Left lobe of liver (tissue), 2 donors: ENCODE results near the gene TFAP2D. TPM values are rescaled to one million over a fixed set of nuclear protein-coding genes. Genes with fewer than 3 reads are reported as not detected.

ENCODE experiments used
- ATAC-seq: fragments of 200-7000 bp; cut with Tn5 transposase; one replicate; pipeline ENCODE4 v1.9.1; 2020; ENCODE audit warnings: mild to moderate bottlenecking, moderate library complexity
- DNase-seq: peaks from one replicate; pipeline ENCODE4 v3.0.0-alpha.2; 2020; ENCODE audit warnings: low spot score
- total RNA-seq: library from RNA; stranded (reverse); gene quantifications from one replicate; pipeline ENCODE4 v1.2.1, GENCODE V29; 2021
- donor health status: DM: no; HTN: no; CAD: no; lungs with moderate emphysema.
- donor health status: DM: no; HTN: yes; CAD: no.

The TFAP2D gene
- not detected for total RNA-seq

- DNase-seq (no peak), ATAC-seq (no peak)
Observed at GRCh38 chr6:50713226-50713625, at the start of gene TFAP2D. TFAP2D (plus strand) TSS chr6:50713526; CDS start chr6:50714056, 530 bp downstream.

- ATAC-seq (no peak), DNase-seq (no peak)
Observed at GRCh38 chr6:50663806-50664205, 49.5 kb upstream of the TFAP2D start.

GRCh38 chr6:50666089-50666488, 47.2 kb upstream of the TFAP2D start:
- DNase-seq, result no peak
- ATAC-seq, result no peak

- ATAC-seq, result no peak
- no peak for DNase-seq
Observed at GRCh38 chr6:50681213-50681824, 32.0 kb upstream of the TFAP2D start.

DNA sequence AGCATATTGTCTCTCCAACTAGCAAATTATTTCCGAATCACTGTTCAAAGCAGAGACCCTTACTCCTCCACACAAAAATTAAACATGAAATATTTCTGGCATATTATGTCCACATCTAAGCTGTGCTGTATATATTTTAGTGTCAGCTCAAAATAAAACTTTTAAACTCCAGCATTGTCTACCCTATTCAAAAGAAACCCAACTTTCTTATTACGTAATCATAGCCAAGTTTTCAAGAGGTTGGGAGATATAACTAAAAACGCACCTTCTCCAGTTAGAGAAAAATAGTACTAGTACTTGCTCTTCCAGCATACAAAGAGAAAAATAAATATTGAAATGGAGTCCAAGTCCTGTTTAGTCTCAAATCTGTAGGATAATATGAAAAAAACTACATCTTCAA, 24.1 kb upstream of the TFAP2D start:
- DNase-seq (no peak), ATAC-seq (no peak)

DNA sequence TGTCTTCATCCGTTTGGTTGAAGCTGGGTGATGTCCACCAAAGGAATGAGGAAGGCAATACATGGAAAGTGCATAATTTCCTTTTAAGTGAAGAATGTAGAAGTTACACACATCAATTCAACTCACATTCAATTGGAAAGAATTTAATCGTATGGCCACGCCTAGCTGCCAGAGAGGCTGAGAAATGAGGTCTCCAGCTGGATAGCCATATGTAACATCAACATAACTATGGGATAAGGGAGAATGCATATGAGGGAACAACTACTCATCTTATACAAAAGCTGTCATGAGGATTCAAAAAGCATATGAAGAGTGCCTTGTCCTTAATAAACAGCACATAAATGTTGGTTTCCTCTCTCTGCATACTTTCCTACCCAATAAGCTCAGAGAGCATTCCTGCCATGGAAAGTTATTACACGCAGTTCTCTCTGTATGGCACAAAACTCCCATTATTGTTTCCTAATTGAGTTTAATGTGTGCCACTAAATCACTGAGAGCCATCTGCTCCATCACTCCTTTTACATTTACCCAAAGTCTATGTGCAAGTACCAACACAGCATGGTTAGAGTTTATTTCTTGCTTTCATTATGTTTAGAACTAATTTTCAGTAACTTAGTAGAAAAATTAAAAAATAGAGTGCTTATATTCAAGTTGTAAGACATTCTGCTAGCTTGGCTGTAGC, 21.4 kb upstream of the TFAP2D start:
- no peak for ATAC-seq
- DNase-seq, result no peak

DNA sequence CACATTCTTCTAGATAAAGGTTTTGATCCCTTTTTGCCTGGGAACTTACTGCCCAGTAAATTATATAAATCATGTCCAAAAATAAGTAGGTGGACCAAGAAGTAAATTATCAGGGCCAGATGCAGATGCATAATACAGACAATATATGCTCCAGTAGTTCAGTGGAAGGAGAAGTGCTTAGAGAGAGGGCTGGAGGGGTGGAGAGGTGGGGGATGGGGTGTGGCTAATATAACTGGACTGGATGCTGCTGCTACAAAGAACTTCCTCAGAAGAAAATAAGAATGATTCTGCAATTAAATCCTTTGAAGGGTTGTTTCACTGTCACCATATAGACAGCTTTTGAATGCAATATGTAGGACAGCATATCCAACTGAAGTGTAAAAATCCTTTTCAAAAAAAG, 14.8 kb upstream of the TFAP2D start:
- ATAC-seq (no peak), DNase-seq (no peak)

- no peak for ATAC-seq
- no peak for DNase-seq
Observed at GRCh38 chr6:50699051-50699775, 14.1 kb upstream of the TFAP2D start.

DNA sequence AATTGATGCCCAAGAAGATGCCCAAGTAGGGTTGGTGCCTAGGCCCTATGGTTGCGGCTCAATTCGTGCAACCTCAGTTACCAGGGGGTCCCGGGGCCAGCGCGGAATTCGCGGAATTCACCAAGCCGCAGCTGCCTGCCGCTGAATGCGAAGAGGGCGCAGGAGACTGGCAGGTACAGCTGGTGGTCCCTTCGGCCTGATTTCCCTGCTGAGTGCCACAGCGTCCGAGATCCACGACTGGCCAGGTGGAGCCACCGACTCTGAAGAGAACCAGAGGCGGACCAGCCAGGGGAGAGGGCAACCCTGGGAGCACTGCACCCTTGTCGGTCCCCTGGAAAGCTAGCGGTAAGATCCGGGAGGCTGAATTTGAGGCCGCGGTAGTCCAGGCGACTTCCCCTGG, 6.8 kb upstream of the TFAP2D start:
- no peak for ATAC-seq
- no peak for DNase-seq

DNA sequence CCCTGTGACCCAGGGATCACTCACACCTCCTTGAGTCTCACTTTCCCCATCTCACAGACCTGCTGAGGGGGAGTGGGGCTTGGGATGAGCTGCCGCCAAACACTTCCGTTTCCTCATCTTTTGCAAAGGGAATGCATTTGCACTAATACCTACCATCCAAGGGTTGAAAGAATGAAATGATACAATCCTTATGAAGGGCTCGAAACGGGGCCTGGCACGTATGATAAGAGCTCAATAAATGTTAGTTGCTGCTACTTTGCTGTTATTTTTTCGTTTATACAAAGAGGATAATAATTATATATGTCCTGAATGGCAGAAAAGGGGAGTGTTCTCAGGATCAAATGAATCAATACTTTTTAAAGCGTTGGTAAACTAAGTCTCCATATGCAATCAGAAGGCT, 6.1 kb upstream of the TFAP2D start:
- no peak for ATAC-seq

DNA sequence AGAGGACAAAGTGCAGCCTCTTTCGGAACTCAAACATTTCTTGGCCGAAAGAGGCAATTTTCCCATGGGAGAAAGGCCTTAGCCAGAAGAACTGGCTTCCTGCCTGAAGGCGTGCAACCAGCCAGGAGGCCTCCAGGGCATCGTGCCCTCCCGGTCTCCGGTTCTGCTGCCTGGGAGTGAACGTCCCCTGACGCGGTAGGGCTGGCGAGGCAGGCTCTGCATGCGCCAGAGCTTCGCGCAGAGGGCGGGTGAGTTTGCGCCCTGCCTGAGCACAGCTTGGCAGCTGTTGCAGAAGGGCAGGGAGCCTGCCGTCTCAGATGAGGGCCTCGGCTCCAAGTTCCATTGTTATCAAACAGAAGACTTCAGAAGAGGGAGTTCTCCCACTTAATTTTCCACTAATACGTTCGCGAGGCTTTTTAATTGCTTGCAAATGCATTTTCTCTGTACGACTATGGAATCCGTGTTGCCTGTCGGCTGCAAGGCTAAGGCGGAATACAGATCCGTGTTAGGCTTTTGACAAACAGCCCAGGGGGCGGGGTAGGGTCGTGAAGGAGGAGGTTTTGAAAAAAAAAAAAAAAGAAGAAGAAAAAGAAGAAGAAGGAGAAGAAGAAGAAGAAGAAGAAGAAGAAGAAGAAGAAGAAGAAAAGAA, 5.5 kb upstream of the TFAP2D start:
- DNase-seq (no peak), ATAC-seq (no peak)

More for the DNA sequence above, 6.1 kb upstream of the TFAP2D start:
- DNase-seq, result no peak

GRCh38 chr6:50708664-50709365, 4.5 kb upstream of the TFAP2D start:
- DNase-seq (no peak), ATAC-seq (no peak)

- no peak for ATAC-seq
Observed at GRCh38 chr6:50709366-50709734, 4.0 kb upstream of the TFAP2D start.

GRCh38 chr6:50711686-50712085, 1.6 kb upstream of the TFAP2D start:
- ATAC-seq (no peak), DNase-seq (no peak)

More at GRCh38 chr6:50709366-50709734, 4.0 kb upstream of the TFAP2D start:
- no peak for DNase-seq

DNA sequence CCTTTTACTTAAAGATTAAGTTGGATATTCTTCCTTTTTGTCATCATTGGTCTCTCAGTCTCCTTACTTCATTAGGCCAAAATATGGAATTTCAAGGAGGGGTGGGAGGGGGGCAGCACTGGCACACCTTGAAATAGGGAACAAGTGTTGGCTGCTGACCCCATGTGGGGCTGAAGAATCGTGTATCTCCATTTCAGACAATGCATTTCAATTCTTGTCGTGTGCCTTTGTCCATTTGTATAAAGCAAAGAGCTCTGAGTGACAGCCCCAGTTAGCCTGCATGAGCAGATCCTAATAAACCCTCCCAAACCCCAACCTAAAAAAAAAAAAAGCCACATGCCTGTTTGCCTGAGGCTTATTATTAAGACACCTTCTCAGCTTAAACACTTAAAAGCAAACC, 1.0 kb upstream of the TFAP2D start:
- no peak for DNase-seq
- no peak for ATAC-seq

- no peak for ATAC-seq
- no peak for DNase-seq
Observed at GRCh38 chr6:50713977-50714486, 706 bp downstream of the TFAP2D start.

GRCh38 chr6:50714487-50715379, 1.4 kb downstream of the TFAP2D start:
- DNase-seq (no peak), ATAC-seq (no peak)

DNA sequence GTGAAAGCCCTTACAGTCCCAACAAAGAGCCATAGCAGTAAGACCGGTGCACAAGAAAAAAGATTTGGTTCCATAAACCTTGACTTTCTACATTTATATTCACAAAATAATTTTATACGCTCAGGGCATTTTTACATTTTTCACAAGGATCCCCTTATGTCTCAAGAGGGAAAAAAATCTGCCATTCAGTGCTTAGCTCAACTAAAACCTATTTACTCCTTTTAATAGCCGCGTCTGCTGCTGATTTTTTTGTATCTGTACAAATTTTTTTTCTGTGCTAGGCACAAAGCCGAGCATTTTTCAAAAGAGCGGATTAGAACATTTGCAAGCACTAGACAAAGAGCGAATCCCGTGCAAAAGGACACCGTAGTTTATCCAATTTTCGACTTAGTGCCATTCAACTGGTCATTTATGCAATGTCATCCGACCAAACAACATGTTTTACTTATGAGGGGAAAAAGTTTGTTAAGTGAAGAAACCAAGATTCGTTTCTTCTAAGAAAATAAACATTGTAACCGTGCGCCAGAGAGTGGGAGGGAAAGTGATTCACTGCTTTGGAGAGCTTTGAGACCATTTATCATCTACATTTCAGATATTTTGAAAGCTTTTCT, 3.7 kb downstream of the TFAP2D start:
- no peak for DNase-seq
- no peak for ATAC-seq

GRCh38 chr6:50717734-50718457, 4.6 kb downstream of the TFAP2D start:
- DNase-seq, result no peak
- ATAC-seq, result no peak
